SU-DHL-6 (cell line): ENCODE data around the gene ATP5MG.

Experiments
- H2AFZ ChIP-seq: fragments of 200-600 bp; sonication (generic); 2 replicates; pipeline ENCODE4 v1.6.1; 2014; ENCODE audit warnings: low read depth, mild to moderate bottlenecking, moderate library complexity, mixed read lengths, antibody characterized with exemption, low read length; ENCODE audit not compliant: severe bottlenecking
- H3F3A ChIP-seq: fragments of 200-600 bp; shearing (Covaris generic); 2 replicates; pipeline ENCODE4 v1.6.0; 2016; ENCODE audit warnings: antibody characterized with exemption, mild to moderate bottlenecking; ENCODE audit not compliant: insufficient read depth
- H3K27ac ChIP-seq: fragments of 200-600 bp; sonication (generic); 2 replicates; pipeline ENCODE4 v1.5.1; 2016; ENCODE audit warnings: low read depth, mild to moderate bottlenecking, low read length, moderate library complexity, mixed read lengths
- H3K27me3 ChIP-seq: fragments of 200-600 bp; sonication (generic), shearing (Covaris generic); 2 replicates; pipeline ENCODE4 v1.6.0; 2014; ENCODE audit warnings: mild to moderate bottlenecking, low read length
- H3K36me3 ChIP-seq: fragments of 200-600 bp; sonication (generic); 2 replicates; pipeline ENCODE4 v1.6.1; 2014; ENCODE audit warnings: mild to moderate bottlenecking, low read length, mixed read lengths
- H3K4me2 ChIP-seq: fragments of 300-600, 200-600 bp; shearing (Covaris generic), sonication (generic); 2 replicates; pipeline ENCODE4 v1.6.0; 2014; ENCODE audit warnings: low read length, low read depth, mild to moderate bottlenecking; ENCODE audit not compliant: poor library complexity, severe bottlenecking
- H3K4me3 ChIP-seq: fragments of 200-600 bp; sonication (generic); 2 replicates; pipeline ENCODE4 v1.5.1; 2014; ENCODE audit warnings: antibody characterized with exemption, low read length, mild to moderate bottlenecking, mixed read lengths; ENCODE audit not compliant: insufficient read depth, poor library complexity, severe bottlenecking
- H3K79me2 ChIP-seq: fragments of 200-600 bp; sonication (generic); 2 replicates; pipeline ENCODE4 v1.6.1; 2014; ENCODE audit warnings: mild to moderate bottlenecking, low read length, moderate library complexity; ENCODE audit not compliant: insufficient read depth
- H3K9ac ChIP-seq: fragments of 200-600 bp; sonication (generic); 2 replicates; pipeline ENCODE4 v1.7.0; 2014; ENCODE audit warnings: mild to moderate bottlenecking, low read length
- H3K9me2 ChIP-seq: fragments of 200-600 bp; sonication (generic); replicated peaks from 2 replicates; pipeline ENCODE4 v1.6.1; 2014; ENCODE audit warnings: low read length; ENCODE audit not compliant: insufficient read depth
- H3K9me3 ChIP-seq: fragments of 200-600 bp; sonication (generic); 2 replicates; pipeline ENCODE4 v1.6.1; 2014; ENCODE audit warnings: low read length, mixed read lengths; ENCODE audit not compliant: insufficient read depth
- H4K20me1 ChIP-seq: fragments of 200-600 bp; sonication (generic); 2 replicates; pipeline ENCODE4 v1.6.1; 2014; ENCODE audit warnings: low read depth, mild to moderate bottlenecking, antibody characterized with exemption, low read length, moderate library complexity, mixed read lengths
- EZH2phosphoT487 ChIP-seq: fragments of 200-600 bp; sonication (generic), shearing (Covaris generic); conservative IDR thresholded peaks from 2 replicates; pipeline ENCODE4 v1.6.1; 2018; ENCODE audit warnings: mild to moderate bottlenecking, antibody characterized with exemption, low read length, moderate library complexity, mixed read lengths
- TF ChIP-seq, protein P1 (sequence below): fragments of 200-600 bp; sonication (generic); IDR thresholded peaks from one replicate; pipeline ENCODE4 v1.5.1; 2017; ENCODE audit warnings: antibody characterized with exemption, mild to moderate bottlenecking, low read length, moderate library complexity; ENCODE audit not compliant: insufficient read depth, poor library complexity, severe bottlenecking

The ATP5MG gene, protein sequence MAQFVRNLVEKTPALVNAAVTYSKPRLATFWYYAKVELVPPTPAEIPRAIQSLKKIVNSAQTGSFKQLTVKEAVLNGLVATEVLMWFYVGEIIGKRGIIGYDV

DNA sequence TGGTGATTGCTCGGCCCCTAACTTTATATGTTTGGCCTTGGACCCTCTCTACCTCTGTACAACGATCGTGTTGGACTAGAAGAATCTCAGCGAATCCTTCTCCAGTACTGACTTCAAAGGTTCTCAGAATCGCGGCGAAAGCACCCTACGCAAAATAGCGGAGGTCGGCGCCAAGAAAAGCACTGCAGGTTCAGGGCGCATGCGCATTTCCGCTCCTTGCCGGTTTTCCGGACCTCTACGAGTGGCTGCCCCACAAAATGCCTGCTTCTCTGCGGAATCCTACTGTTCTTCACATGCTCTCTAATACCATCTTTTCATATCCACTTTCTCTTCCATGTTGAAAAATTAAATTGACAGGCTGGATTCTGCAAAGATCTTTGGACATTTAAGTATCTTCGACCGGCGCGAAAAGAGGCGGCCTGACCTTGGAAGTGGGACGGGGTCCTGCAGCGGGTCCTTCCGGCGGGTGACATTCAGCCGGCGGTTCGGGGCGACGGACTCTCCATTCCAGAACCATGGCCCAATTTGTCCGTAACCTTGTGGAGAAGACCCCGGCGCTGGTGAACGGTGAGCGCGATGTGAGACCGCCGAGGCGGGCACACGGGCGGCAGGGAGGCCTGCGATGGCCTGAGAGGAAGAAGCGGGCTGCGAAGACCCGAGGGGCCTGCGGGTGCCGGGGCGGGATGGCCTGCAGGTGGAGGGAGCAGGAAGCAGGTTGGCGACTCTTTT lies at the start of gene ATP5MG:
Gene ATP5MG (plus strand): TSS at position 456 of the 729 bp plus-strand sequence. CDS start 60 bp downstream, at position 516.
- H3K79me2 ChIP-seq, result peaks cover 49% of the 10 kb centered on the region
- H3K9me3 ChIP-seq, result no peaks in the 10 kb centered on the region
- peak within 1 kb of the TSS; percentile 97 for H3K4me3 ChIP-seq
- TF ChIP-seq, protein P1, sequence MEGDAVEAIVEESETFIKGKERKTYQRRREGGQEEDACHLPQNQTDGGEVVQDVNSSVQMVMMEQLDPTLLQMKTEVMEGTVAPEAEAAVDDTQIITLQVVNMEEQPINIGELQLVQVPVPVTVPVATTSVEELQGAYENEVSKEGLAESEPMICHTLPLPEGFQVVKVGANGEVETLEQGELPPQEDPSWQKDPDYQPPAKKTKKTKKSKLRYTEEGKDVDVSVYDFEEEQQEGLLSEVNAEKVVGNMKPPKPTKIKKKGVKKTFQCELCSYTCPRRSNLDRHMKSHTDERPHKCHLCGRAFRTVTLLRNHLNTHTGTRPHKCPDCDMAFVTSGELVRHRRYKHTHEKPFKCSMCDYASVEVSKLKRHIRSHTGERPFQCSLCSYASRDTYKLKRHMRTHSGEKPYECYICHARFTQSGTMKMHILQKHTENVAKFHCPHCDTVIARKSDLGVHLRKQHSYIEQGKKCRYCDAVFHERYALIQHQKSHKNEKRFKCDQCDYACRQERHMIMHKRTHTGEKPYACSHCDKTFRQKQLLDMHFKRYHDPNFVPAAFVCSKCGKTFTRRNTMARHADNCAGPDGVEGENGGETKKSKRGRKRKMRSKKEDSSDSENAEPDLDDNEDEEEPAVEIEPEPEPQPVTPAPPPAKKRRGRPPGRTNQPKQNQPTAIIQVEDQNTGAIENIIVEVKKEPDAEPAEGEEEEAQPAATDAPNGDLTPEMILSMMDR, result no peak
- TF ChIP-seq EZH2phosphoT487, result no peak
- peaks cover 24% of the 10 kb centered on the region for H3F3A ChIP-seq
- H4K20me1 ChIP-seq, result peaks cover 24% of the 10 kb centered on the region
- peak within 1 kb of the TSS; percentile 72 for H3K27ac ChIP-seq
- H3K9ac ChIP-seq, result peak within 1 kb of the TSS; percentile 82
- H3K4me2 ChIP-seq, result peak within 1 kb of the TSS; percentile 82
- H2AFZ ChIP-seq, result peak within 1 kb of the TSS; percentile 44
- H3K27me3 ChIP-seq, result no peaks in the 10 kb centered on the region
- no peaks in the 10 kb centered on the region for H3K9me2 ChIP-seq
- H3K36me3 ChIP-seq, result peaks cover 12% of the 10 kb centered on the region

DNA sequence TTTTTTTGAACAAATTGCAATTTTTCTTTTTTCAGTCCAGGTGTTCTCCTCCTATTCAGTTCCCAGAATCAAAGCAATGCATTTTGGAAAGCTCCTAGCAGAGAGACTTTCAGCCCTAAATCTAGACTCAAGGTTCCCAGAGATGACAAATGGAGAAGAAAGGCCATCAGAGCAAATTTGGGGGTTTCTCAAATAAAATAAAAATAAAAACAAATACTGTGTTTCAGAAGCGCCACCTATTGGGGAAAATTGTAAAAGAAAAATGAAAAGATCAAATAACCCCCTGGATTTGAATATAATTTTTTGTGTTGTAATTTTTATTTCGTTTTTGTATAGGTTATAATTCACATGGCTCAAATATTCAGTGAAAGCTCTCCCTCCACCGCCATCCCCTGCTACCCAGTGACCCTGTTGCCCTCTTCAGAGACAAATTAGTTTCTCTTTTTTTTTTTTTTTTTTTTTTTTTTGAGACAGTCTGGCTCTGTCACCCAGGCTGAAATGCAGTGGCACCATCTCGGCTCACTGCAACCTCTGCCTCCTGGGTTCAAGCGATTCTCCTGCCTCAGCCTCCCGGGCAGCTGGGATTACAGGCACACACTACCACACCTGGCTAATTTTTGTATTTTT lies 48.2 kb upstream of the ATP5MG start:
- Histone ChIP-seq H3K4me2 (peak overlapping the region; percentile 20), H4K20me1 (no peaks in the 10 kb centered on the region), H2AFZ (no peak overlapping the region), H3K27me3 (no peaks in the 10 kb centered on the region), H3F3A (peaks cover 5% of the 10 kb centered on the region; the same call in 1 of the 2 replicates), H3K27ac (no peak overlapping the region), H3K79me2 (no peaks in the 10 kb centered on the region), H3K9me2 (no peaks in the 10 kb centered on the region), H3K9me3 (no peaks in the 10 kb centered on the region), H3K4me3 (no peak overlapping the region), H3K36me3 (no peaks in the 10 kb centered on the region), H3K9ac (no peak overlapping the region)
- no peak for TF ChIP-seq EZH2phosphoT487
- TF ChIP-seq, protein P1, result peak; percentile 42

DNA sequence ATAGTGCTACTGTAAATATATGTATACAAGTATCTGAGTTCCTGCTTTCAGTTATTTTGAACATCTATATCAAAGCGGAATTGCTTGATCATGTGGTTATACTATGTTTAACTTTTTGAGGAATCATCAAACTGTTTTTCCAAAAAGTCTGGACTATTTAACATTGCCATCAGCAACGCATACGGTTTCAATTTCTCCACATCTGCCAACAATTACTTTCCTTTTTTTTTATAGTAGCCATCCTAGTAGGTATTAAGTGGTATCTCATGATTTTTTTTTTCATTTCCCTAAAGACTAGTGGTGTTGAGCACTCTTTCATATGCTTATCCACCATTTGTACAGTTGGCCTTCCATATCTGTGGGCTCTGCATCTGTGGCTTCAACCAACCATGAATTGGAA lies 43.3 kb upstream of the ATP5MG start:
- Histone ChIP-seq H4K20me1 (peaks cover 3% of the 10 kb centered on the region; the same call in 1 of the 2 replicates), H3K27ac (no peak overlapping the region), H3K79me2 (peaks cover 36% of the 10 kb centered on the region), H3K9me3 (no peaks in the 10 kb centered on the region), H3K9me2 (no peaks in the 10 kb centered on the region), H3K9ac (no peak overlapping the region), H3K27me3 (no peaks in the 10 kb centered on the region), H3K4me2 (no peak overlapping the region), H3K36me3 (no peaks in the 10 kb centered on the region), H3K4me3 (no peak overlapping the region), H2AFZ (no peak overlapping the region), H3F3A (peaks cover 14% of the 10 kb centered on the region)
- TF ChIP-seq, protein P1, result no peak
- no peak for TF ChIP-seq EZH2phosphoT487
